HL-60/S4 (cell line): ENCODE results near the gene HOXB9.

Experiments
- in situ Hi-C: fragments of 300-500 bp; cut with MboI; formaldehyde crosslinking; loops from 2 replicates; pipeline ENCODE4 v1.14.3; 2022; ENCODE audit warnings: low sequenced_read_pairs

Gene HOXB9

DNA sequence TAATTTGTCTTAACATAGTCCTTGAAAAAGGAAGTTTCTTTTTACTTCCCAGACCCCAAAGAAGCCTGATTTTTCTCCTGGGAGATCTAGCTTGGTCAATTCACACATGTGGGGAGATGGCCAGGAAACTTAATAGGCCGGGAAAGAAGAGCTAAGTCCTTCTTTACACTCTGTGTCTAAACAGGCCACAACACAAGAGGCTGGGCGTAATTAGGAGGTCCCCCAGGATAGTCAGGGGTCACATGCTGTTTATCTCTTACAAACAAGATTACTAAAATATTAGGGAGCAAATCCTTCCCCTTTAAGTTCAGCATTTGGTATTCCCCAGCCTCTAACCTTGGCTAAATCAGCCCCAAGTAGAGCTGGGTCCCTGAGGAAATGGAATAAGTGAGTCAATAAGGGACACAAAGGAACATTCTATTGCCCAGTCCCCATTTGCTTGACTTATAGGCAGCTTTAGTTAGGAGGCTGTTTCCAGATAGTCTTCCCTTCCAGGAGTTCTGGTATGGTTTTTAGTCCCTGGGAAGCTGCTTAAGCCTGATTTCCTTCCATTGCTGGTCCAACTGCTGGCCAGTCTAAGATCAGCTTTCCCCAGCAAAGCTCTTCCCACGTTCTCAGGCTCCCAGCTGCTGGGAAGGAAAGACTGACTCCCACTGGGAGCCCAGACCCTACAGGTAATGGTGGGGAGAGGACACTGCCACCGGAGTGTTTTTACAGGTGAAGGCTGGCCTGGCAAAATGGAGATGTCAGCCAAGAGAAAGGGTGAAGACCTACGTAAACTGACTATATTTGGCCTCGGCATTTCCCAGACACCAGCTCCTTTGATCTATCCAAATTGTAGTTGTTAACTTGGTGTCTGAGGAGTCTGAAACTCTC, 14.1 kb upstream of the HOXB9 start:
- in situ Hi-C loops: no loop called here

DNA sequence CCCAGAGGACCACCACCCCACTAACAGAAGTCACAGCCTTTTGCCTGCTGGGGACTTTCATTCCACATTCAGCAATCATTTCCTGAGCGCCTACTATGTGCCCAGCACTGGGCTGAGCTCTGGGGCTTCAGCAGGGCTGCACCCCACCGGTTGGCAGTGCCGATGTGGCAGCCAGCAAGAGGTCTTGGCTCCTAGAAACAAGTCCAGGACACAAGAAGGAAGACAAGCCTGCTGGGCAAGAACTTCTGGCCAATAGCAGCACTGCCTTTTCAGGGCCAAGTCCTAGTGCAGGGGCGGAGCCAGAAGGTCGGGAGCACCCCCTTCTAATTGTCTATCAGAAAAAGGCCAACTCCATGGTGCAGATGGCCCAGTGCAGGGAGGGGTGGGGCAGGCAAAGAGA, 13.0 kb upstream of the HOXB9 start:
- in situ Hi-C loops: no loop called here

DNA sequence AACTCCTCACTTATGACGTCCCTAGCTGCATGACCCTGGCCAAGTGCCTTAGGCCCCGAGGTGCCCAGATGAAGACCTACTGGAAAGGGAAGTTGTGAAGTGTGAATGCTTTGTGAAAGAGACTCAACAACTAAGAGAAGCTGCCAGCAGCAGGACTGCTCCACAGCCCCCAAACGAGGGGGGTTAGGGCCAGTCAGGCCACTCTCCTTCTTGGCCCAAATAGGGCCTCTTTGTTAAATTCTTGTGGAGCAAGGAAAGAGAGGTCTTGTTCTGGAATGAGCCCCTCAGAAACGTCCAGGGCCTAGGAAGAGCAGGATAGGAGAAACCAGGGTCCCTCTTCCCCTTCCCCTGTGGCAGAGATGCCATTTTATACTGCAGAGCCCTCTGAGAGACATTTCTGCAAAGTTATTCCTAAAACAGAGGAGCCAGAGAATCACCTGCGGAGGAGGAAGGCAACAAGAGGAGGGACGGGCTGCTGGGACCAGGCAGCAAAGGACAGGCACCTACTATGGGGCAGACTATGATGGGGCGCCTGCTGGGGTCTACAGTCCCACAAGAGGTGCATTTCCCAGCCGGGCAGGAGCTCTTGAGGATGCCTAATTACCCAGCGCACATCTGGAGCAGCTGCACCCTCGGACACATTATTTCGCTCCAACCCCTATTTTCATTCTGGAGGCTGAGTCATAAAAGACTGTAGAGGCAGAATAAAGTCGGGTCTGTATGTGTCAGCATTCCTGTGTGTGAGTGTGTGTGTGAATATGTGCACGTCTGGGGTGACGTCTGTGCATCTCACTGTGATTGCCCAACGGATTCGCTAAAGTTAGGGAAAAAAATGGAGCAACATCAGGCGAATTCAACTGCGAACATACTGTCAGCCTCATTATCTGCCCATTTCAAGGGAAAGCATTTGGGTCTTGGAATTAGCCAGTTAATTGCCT, 11.4 kb upstream of the HOXB9 start:
- in situ Hi-C loops: no loop called here

DNA sequence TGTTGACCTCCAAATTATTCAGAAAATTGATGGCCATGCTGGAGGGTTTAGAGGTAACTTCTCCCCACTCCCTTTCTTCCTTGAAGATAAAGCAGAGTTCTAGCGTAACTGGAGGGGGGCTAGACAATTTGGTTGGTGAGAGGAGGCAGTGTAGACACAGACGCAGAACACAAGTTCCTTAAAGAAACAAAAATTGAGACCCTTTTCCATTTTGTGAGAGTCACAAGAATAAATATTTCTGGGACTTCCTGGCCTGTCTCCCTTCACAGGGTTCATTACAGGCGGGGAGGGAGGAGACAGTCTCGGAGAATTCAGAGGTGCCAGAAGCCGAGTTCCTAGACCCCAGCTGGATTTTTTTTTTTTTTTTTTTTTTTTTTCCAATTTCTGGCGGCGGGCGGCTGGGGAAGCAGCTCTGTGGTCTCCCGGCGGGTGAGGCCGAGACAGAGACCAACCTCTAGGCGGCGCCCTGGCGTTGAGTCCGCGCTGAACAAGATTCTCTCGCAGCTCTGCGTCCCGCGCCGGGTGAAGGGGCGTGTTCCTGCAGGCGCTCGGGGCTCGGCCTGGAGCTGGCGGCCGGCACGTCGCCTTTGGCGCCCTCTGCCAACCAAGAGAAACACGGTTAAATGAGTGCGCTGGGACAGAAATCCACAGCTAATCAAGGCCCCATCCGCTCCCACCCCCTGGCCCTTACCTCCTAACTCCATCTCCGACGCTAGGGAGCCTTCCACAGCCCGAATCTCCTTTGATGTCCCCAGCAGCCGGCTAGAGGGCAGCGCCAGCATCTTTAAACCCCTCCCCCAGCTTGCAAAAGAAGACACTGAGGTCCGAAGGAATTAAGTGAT, 10.2 kb upstream of the HOXB9 start:
- in situ Hi-C loops: no loop called here

DNA sequence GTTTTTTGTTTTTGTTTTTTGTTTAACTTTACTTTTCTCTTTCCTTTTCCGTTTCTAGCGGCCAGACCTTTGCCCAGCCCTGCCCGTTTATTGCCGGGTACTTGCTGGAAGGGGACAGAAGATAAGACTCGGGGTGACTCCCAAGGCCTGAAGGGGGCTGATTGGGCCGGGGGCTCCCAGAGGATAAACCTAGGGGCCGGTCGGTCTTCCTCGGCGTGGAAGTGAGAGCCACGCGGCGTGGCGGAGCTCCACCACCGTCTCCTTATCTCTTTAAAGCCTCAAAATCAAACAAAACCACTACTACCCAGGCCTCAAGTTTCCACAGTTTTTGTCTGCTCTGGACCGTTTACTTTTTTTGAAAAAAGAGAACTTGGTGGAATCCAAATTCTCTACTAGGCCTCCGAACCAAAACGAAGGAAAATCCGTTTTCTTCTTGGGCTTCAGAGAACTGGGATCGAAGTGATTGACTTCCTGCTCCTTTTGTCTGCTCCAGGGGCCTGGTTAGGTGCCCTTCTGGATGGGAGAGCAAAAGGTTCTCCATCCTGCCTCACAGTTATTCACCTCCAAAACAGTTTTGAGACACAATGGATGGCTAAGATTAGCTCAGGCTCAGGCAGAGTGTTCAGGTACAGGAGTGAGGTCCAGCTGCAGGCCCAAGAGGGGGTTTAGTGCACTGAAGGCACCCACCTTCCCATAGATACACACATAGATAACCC, 8.5 kb upstream of the HOXB9 start:
- in situ Hi-C loops: no loop called here

DNA sequence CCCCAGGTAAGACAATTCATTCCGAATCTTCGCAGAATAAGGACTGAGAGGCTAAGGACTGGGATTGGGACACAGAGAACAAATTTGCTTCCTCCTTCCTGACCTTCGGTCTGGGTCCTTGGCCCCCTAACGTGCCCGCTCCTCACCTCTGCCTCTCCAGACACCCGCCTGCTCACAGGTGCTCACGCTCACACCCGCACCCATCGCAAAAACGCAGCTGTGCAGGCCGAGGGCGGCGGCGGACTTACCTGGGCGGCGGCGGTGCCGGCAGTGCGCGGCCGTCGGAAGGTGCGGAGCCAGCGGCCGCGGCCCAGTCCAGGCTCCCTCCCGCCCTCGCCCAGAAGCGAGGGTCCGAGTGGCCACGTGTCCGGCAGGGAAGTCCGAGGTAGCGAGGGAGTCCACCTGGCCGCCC, 7.1 kb upstream of the HOXB9 start:
- in situ Hi-C loops: no loop called here

DNA sequence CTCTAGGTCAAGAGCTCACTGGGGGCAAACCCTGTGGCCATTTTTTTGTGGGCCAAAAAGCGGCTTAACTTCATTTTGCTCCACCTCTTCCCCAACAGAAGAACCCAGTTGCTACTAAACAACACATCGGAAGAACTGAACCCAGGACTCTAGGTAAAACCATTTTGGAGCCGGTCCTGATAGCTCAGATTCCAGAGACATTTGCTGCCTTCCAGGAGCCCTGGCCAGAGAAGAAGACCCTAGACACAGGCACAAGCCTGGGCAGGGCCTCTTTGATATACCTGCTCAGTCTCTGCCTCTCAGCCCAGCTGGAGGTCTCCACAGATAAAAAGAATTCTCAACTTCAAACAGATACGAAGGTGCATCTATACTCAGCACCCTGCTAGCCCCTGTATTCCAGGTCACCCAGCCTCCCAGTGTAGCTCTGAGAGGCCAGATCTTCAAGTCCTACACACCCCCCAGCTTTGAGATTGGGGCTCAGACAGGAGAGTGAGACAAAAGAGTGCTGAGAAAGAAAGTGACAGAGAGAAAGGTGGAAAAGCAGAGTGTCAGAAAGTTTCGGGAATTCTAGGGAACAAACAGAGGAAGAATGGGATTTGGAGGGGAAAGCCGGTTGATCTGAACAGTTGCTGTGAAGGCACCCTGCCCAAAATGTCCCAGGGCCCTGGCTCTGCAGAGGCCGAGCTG, 6.6 kb upstream of the HOXB9 start:
- in situ Hi-C loops: no loop called here

DNA sequence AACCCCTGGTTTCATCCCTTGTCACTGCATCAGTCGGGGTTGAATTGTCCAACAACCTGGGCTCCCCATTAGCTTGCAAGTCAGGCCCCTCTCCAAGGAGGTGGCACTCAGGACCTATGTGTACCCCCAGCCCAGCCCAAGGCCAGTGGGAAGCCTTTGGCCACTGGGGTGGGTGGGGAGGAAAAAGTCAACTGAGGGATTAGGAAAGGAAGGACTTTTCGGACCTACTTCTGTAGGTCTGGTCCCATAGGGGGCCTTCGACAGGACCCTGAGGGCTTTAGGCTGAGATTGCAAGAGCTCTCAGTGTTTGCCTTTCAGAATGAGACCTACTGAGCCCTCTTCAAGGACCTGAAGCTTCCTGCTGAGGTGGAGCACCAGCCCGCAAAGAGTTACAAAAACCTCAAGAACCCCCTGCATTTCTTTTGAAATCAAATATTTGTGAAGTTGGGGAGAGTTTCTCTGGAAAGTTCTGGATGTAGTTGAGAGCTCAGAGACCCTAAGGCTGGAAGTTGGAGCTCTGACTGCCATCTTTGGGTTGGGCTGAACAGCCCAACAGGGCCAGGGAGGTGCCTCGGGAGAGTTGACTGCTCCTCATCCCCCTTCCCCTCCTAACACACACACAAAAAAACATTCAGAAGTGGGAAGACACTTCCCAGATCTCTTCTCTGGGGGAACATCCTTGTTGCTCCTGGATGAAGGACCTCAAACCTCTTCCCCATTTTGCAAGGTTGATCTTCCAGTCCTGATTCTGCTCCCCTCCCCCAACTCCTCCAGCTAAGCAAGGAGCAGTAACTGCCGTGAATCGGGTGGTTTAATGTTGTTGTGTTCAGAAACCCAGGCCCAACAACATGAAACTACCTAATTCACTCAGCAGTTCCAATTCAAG, 5.8 kb upstream of the HOXB9 start:
- in situ Hi-C loops: no loop called here

DNA sequence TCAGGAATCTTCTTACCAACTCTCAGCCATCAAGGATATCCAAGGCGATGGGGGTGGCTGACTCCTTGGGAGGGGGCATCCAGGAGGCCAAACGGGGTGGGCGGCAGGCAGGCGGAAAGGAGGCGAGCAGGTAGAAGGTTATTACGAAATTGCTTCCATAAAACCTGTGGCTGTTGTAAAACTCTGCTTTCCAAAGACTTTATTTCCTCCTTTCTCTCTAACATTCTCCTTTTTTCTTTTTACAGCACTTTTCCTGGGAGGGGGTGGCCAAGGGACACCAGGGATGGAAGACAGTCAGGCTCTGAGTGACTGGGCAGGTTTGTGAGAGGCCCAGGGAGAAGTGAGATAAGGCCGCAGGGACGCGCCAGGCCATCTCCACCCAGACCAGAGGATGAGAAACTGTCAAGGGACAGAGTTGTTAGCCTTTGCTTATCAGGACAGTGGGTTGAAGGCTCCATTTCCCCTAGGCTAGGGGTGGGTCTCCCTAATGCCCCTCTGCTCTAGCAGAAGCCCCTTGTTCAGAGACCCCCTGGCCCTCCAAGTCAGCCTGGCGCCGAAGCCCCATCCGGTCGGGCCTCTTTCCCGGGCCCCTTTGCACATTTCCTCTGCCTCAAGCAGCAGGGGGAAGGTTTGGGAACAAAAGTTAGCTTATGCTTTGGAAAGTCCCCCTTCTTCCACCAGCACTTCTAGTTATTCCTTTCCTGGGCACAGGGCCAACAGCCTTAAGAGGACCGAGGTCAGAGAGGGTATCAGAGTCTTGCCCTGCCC, 5.0 kb upstream of the HOXB9 start:
- in situ Hi-C loops: no loop called here

DNA sequence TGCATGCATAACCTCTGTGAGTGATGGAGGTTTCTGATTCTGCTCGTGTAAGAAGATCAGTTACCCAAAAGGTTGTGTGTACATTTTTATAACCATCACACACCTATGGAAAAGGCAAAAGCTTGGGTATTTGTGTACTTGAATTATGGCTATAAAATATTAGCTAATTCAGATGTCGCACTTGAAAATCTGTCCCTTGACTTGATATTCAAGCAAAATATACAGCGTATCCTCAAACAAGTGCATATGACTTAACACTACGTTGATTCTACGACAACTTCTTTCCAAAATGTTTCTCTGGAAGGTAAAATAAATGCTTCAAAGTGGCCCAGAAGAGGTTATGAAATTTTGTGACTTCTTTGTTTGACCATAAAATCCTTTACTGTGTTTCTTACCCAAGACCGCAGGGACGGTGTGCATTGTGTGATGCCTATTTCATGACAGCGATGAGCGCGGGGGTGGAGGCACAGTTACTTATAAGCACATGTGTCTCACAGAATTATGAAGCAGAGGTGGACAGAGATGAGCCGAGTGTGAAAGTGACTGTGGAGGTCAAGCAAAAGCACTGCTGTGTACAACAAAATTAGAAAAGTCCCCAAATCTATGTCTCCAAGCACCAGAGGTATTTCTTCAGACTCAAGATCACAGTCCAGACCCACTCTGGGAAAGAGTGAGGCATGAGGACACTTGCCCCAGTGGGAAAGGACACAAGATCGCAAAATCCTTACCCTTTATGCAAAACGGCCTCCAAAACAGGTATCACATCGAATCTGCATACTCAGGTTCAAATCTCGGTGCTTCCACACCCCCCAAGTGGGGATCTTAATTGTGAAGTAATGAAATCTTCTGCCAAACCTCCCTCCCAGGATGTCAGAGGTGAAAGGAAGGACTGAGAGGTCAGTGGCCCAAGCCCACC, 4.1 kb upstream of the HOXB9 start:
- in situ Hi-C loops: no loop called here

DNA sequence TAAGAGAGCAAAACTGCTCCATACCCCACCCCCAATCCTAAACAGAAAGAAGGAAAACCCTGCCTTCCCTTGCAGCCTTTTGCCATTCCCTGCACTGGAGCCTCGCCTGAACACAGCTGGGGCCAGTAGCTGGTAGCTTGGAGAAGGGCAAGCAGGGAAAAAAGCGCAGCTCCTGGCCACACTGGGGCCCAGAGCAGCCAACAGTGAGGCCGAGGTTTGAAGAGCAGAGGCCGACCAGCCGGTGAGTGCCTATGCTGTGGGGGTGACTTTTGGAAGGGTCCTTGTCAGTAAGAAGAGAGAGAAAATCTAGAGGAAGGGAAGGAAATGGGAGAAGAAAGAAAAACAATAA, 3.2 kb upstream of the HOXB9 start:
- in situ Hi-C loops: no loop called here

DNA sequence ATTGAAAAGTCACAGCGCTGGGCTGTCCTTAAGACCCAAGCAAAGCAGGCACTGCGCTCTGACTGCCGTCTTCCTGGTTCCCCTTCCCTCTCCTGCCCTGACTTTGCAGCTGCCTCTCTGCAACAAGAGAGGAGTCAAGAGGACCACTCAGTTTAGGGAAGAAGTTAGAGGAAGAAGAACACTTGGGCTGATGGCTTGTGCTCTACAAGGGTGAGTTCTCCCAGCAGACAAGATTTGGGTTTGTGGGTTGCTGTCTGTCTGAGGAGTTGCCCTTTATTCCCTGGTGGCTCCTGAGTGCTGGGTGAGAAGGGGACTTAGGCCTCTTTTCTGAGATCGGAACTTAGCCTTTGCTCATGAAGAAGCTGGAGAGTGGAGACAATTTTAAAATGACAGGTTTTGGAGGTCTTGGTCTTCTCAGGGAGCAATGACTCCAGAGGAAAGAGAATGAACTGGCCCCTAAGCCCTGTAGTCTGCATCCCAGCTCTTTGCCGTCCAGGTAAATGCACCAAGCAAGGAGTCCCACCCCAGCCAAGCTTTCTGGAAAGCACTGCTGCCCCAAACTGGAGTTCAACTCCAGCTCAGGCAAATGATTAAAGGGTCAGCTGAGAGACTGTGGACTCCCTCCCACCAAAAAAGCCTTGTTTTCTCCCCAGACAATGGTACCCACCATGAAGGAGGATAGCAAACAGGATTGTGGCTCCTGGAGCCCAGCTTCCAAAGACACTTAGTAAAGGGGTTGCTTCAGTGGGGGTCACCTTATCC, 2.7 kb upstream of the HOXB9 start:
- in situ Hi-C loops: no loop called here

DNA sequence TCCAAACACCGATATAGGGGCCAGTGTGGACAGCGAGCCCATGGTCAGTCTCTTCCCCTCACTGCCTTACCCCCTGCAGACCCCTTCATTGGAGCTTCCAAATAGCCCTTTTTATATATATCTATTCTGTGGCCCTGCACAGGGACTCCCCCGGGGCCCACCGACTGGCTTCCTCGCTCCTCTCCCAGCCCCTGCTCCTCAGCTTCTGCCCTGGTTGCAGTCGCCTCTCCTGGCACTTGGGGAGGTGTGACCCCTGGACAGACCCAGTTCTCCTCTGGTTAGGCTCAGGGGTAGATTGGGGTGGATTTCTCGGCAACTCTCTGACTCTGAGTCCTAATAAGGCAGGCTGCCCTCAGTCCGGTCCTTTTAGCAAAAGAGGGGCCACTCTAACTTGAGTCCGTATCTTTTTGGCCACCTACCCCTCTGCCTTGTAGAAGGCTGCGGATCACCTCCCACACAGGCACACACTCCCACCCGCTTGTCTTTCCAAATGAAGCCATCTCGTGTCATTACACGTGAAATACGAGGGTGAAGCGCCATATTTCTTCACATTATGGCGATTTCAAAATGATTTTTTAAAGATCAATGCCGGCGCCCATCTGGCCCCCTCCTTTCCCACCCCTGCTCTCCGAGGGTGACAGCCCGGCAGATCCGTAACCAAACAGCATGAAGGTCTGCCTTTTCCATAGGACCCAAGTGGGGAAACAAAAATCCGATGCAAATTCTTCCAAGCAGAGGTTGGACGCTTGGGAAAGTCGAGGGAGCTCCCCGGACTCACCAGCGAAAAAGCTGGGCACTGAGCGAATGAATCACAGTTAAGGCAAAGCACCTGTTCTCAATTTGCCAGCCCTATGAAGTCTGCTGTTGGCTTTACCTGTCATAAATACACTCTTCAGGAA, 1.7 kb upstream of the HOXB9 start:
- in situ Hi-C loops: no loop called here

DNA sequence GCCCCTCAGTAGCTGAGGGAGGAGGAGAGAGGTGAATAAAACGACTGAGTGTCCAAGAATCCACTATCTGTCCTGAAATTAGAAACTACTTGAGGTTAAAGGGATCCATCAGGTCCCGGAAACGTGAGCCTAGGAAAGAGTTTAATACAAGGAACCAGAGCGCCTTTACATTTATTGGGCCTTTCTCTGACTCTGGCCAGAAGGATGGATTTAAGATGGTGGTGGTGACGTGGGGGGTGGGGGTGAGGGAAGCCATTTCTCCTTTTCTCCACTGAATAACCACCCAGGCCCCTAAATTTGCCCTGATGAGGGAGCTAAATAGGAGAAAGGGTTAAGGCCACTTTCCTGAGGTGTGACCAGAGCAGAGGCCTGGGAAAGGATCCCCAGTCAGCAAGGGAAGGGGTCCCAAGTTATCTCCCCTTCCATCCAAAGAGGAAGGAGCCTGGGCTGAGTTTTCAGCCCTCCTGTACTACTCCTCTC, 1.0 kb upstream of the HOXB9 start:
- in situ Hi-C loops: no loop called here
